Measurements from ENCODE around the gene GOLGA6L22.
"Not testable (repeated sequence)": the region's sequence is repeated elsewhere in the genome, so short reads cannot be mapped to it uniquely, and the experiment has no call there.

- not testable (repeated sequence) for TF ChIP-seq CTCF, POLR2A (IDR thresholded peaks at IDR 0.05)
These were observed 48.3 kb downstream of the GOLGA6L22 start for GRCh38 chr15:22506959-22507358.
